ENCODE data around the gene IRX2. TPM values are rescaled to one million over a fixed set of nuclear protein-coding genes. Genes with fewer than 3 reads are reported as not detected.

IRX2 gene
- polyA plus RNA-seq, 1 donor: 0.01 TPM

DNA sequence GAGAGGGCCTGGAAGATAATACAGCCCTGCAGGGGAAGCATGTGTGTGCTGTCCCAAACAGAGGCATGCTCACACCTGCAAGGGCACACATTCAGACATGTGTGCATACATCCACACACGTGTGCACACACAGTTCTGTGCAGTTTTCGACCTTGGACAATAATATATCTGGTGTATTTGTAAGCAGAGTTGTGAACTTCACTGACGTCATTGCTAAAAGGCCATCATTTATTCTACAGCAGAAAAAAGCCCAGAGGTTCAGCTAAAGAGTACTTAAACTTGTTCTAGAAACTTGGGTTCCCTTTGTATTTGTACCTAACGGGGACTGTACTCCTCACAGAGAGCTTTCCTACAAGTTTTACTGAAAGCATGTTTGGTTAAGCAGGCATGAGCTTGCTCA is 19.5 kb downstream of the IRX2 start:
- Histone ChIP-seq H3K4me3 (ENCODE audit: low read length) (no peak overlapping the region), H3K27ac (ENCODE audit: low read length) (no peak overlapping the region), H3K36me3 (ENCODE audit: control insufficient read depth, insufficient read depth, low read length) (no peaks in the 10 kb centered on the region), H3K4me1 (ENCODE audit: control insufficient read depth, insufficient read depth, low read length) (no peaks in the 10 kb centered on the region), H3K27me3 (ENCODE audit: control insufficient read depth, insufficient read depth, low read length) (peaks cover 60% of the 10 kb centered on the region), H3K9me3 (ENCODE audit: control insufficient read depth, low read depth, low read length) (no peaks in the 10 kb centered on the region)
- DNase-seq: no peak
- WGBS (ENCODE audit: insufficient coverage, low lambda C conversion rate): 83% methylated on average over 2 of the region's 4 CpGs

DNA sequence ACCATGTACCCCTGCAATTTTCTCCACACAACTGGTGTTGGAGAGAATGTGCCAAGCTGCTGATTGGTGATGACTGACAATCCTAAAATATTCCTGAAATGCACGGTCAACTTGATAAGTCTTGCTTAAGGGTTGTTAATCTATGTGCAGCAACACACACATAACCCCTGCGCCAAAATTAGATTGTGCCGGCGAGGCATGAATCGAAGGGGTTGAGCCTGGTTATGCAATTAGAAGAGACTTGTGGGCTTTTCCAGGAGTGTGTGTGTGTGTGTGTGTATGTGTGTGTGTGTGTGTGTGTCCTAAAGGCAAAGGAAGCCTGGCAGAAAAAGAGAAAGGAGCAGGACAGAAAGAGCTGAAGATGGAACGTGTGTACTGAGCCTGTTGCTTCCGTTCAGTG is 22.3 kb downstream of the IRX2 start:
- H3K27me3 ChIP-seq (ENCODE audit: control insufficient read depth, insufficient read depth, low read length): peaks cover 54% of the 10 kb centered on the region
- no peaks in the 10 kb centered on the region for H3K9me3 ChIP-seq (ENCODE audit: control insufficient read depth, low read depth, low read length)
- H3K27ac ChIP-seq (ENCODE audit: low read length): no peak overlapping the region
- H3K36me3 ChIP-seq (ENCODE audit: control insufficient read depth, insufficient read depth, low read length): no peaks in the 10 kb centered on the region
- no peak for DNase-seq
- no peak overlapping the region for H3K4me3 ChIP-seq (ENCODE audit: low read length)
- 100% methylated on average over 1 of the region's 7 CpGs for whole genome bisulfite sequencing (ENCODE audit: insufficient coverage, low lambda C conversion rate)
- no peaks in the 10 kb centered on the region for H3K4me1 ChIP-seq (ENCODE audit: control insufficient read depth, insufficient read depth, low read length)

DNA sequence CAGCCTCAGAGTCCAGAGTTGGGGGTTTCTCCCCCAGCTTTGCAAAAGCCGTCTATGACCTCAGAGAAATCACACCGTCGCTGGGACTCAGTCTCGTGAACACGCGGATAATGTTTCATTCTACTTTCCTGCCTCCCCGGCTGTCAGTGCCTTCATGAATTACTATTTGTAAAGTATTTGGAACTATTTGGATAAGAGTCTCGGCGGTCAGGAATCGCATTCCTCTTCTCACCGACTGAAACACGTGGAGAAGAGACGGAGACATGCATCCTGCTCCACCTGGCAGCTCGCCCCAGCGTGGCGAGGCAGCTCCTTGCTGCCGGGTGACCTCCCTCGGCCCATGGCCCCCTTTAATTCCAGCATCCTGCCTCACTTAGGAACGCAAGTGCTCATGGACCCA is 23.9 kb downstream of the IRX2 start:
- no CpG with 5 or more reads among the region's 19 CpGs for WGBS (ENCODE audit: insufficient coverage, low lambda C conversion rate)
- Histone ChIP-seq H3K4me1 (ENCODE audit: control insufficient read depth, insufficient read depth, low read length) (no peaks in the 10 kb centered on the region), H3K4me3 (ENCODE audit: low read length) (no peak overlapping the region), H3K27ac (ENCODE audit: low read length) (no peak overlapping the region), H3K36me3 (ENCODE audit: control insufficient read depth, insufficient read depth, low read length) (no peaks in the 10 kb centered on the region), H3K27me3 (ENCODE audit: control insufficient read depth, insufficient read depth, low read length) (peaks cover 46% of the 10 kb centered on the region), H3K9me3 (ENCODE audit: control insufficient read depth, low read depth, low read length) (no peaks in the 10 kb centered on the region)
- DNase-seq: no peak

DNA sequence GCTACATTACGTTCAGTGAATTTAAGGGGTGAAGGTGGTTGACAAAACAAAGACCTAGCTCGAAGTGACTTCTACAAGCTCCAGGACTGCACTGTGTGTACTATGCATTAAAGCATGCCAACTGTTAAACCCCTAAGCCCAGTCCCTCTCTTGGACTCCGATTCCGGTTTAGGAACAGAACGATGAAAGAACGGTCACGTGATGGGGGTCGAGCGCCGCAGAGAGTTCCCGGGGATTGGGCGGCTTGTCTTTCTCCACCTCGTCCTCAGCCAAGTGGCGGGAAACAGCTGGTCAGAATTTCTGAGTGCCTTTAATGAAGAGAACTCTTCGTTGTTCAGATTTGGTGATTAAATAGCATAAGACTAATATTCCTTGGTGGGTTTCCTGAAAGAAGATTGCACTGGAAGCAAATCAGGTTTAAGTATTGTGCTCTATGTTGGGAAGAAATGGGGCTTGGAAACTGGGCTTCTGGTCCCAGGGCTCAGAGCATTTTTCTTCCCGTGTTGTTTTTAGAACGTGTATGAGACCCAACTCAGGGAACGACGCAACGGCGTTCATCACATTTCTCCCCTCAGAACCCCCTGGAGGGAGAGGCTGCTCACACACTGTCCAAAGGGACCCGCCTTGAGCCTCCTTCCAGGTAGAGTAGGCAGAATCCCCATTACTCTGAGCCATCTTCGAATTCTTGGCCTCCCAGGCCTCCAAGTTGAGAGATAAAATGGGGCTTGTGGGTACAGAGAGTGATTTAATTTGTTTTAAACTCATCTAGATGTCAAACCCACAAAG is 25.3 kb downstream of the IRX2 start:
- WGBS (ENCODE audit: insufficient coverage, low lambda C conversion rate): no CpG with 5 or more reads among the region's 23 CpGs
- H3K4me3 ChIP-seq (ENCODE audit: low read length): no peak overlapping the region
- no peak for DNase-seq

DNA sequence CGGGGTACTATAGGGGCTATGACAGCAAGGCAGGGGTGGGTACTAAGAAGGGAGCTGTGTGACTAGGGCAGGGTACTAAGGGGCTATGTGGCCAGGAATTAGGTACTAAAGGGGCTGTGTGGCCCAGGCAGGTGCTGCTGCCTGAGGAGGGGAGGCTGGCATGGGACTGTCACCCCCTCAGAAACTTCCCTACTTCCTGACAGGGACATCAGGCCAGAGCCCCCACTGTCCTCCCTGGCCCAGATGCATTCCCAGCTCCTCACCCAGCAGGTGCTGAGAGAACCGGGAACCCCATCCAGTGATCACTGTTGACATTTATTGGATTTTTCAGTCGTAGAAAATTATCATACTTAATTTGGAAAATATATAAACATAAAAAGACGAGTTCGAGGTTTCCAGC is 26.6 kb downstream of the IRX2 start:
- DNase-seq: no peak
- Histone ChIP-seq H3K4me1 (ENCODE audit: control insufficient read depth, insufficient read depth, low read length) (no peaks in the 10 kb centered on the region), H3K27me3 (ENCODE audit: control insufficient read depth, insufficient read depth, low read length) (peaks cover 31% of the 10 kb centered on the region), H3K36me3 (ENCODE audit: control insufficient read depth, insufficient read depth, low read length) (no peaks in the 10 kb centered on the region), H3K4me3 (ENCODE audit: low read length) (no peak overlapping the region), H3K27ac (ENCODE audit: low read length) (no peak overlapping the region), H3K9me3 (ENCODE audit: control insufficient read depth, low read depth, low read length) (no peaks in the 10 kb centered on the region)
- no CpG with 5 or more reads among the region's 5 CpGs for WGBS (ENCODE audit: insufficient coverage, low lambda C conversion rate)

More for the DNA sequence above, 25.3 kb downstream of the IRX2 start:
- H3K9me3 ChIP-seq (ENCODE audit: control insufficient read depth, low read depth, low read length): no peaks in the 10 kb centered on the region
- no peaks in the 10 kb centered on the region for H3K4me1 ChIP-seq (ENCODE audit: control insufficient read depth, insufficient read depth, low read length)
- H3K27ac ChIP-seq (ENCODE audit: low read length): no peak overlapping the region
- H3K27me3 ChIP-seq (ENCODE audit: control insufficient read depth, insufficient read depth, low read length): peaks cover 43% of the 10 kb centered on the region
- no peaks in the 10 kb centered on the region for H3K36me3 ChIP-seq (ENCODE audit: control insufficient read depth, insufficient read depth, low read length)

DNA sequence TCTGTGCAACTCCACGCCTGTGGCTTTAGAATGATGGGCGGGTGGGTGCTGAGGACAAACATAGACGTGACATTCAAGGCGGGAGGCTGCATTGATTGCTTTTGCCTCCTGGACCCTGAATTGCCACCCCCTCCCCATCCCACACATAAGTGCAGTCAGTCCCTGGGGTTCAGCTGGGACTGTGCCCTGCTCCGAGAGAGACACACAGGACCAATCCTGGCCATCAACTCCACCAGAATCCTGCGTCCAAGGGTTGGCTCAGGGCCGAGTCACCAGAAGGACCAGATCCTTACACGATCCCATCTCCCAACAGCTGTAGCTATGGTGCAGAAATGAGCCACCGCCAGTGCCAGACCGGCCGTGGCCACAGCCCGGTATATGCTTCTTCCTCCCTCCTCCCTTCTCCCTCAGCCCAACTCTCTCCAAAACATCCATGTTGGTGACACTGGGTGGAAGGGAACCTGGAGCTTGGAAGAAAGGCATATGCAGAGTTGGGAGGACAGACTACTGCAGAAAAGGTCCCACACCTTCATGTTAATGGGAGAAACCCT is 27.4 kb downstream of the IRX2 start:
- 80% methylated on average over 1 of the region's 12 CpGs for WGBS (ENCODE audit: insufficient coverage, low lambda C conversion rate)

DNA sequence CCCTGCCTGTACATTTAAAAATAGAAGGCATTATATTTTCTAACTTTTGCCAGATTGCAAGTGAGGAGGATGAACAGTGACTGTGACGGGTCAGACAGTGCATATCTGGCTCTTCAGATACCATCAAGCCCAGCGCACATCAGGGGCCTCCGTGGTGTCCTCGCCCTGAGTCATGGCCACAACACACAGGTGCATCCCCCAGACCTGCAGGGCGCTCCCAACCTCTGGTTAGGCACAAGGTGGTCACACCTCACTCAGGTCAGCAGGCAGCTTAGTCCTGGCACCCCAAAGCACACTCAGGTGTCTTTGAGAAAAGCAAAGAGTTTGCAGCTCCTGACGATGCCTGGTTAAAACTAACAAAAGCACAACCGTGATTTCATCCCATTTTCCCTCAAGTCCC is 28.6 kb downstream of the IRX2 start:
- WGBS (ENCODE audit: insufficient coverage, low lambda C conversion rate): no CpG with 5 or more reads among the region's 7 CpGs
- Histone ChIP-seq H3K9me3 (ENCODE audit: control insufficient read depth, low read depth, low read length) (no peaks in the 10 kb centered on the region), H3K27ac (ENCODE audit: low read length) (no peak overlapping the region), H3K36me3 (ENCODE audit: control insufficient read depth, insufficient read depth, low read length) (no peaks in the 10 kb centered on the region), H3K27me3 (ENCODE audit: control insufficient read depth, insufficient read depth, low read length) (peaks cover 18% of the 10 kb centered on the region), H3K4me1 (ENCODE audit: control insufficient read depth, insufficient read depth, low read length) (no peaks in the 10 kb centered on the region), H3K4me3 (ENCODE audit: low read length) (no peak overlapping the region)
- DNase-seq: no peak

More for the DNA sequence above, 27.4 kb downstream of the IRX2 start:
- DNase-seq: no peak
- Histone ChIP-seq H3K9me3 (ENCODE audit: control insufficient read depth, low read depth, low read length) (no peaks in the 10 kb centered on the region), H3K27ac (ENCODE audit: low read length) (no peak overlapping the region), H3K36me3 (ENCODE audit: control insufficient read depth, insufficient read depth, low read length) (no peaks in the 10 kb centered on the region), H3K4me1 (ENCODE audit: control insufficient read depth, insufficient read depth, low read length) (no peaks in the 10 kb centered on the region), H3K27me3 (ENCODE audit: control insufficient read depth, insufficient read depth, low read length) (peaks cover 26% of the 10 kb centered on the region), H3K4me3 (ENCODE audit: low read length) (no peak overlapping the region)

DNA sequence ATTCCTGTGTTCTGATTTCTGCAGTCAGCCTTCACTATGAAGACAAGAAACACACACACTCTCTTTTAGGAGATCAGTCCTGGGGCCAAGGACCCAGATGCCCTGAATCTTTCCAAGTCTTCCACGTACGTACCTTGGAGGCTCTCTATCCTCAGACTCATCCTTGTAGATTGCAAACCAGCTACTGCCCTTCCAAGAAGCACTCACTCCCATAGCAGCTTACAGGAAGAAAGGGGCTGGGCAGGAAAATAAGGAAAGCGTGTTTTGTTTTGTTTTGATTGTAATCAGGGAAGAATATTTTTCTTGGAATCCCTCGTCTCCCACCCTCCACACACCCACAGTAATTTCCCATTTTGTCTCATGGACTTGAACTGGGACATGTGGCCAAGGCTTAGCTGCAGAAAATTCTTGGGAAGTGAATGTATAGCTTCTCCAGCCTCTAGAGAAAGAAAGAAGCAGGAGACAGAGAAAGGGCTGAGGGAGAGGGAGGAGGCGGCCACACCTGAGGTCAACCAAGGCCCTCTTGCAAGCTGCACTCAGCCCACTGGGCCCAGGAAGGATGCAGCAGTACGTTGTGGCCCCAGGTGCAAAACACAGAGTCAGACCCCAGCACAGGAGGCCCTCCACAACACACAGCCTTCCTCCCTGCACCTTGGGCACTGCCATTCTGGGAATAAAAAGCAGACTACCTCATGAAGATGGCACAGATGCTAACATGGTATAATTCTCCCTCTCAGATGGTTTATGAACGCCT is 29.9 kb downstream of the IRX2 start:
- H3K27ac ChIP-seq (ENCODE audit: low read length): no peak overlapping the region
- no peak overlapping the region for H3K4me3 ChIP-seq (ENCODE audit: low read length)
- 60% methylated on average over 1 of the region's 7 CpGs for WGBS (ENCODE audit: insufficient coverage, low lambda C conversion rate)

DNA sequence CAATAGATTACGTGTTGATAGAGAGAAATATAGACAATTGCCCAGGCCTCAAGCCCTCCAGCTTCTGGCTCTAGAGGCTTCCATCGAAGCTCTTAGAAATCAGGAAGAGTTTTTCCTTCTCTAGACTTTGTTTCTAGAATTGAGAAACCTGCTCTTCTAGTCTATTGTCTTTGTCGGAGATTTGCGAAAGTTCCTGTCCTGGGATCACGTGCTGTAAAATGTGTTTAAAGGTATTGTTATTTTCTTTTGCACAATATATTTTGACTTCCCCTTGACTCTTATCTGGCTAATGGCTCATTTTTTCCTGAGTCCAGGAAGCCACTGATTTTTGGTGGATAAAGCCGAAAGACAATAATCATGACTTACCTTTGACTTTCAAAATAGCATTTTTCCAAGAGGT is 32.1 kb downstream of the IRX2 start:
- H3K36me3 ChIP-seq (ENCODE audit: control insufficient read depth, insufficient read depth, low read length): no peaks in the 10 kb centered on the region
- no peak overlapping the region for H3K4me3 ChIP-seq (ENCODE audit: low read length)
- DNase-seq: no peak
- H3K27ac ChIP-seq (ENCODE audit: low read length): no peak overlapping the region
- WGBS (ENCODE audit: insufficient coverage, low lambda C conversion rate): 75% methylated on average over 2 of the region's 6 CpGs
- no peaks in the 10 kb centered on the region for H3K9me3 ChIP-seq (ENCODE audit: control insufficient read depth, low read depth, low read length)
- H3K27me3 ChIP-seq (ENCODE audit: control insufficient read depth, insufficient read depth, low read length): peaks cover 2% of the 10 kb centered on the region
- no peaks in the 10 kb centered on the region for H3K4me1 ChIP-seq (ENCODE audit: control insufficient read depth, insufficient read depth, low read length)

More for the DNA sequence above, 29.9 kb downstream of the IRX2 start:
- H3K27me3 ChIP-seq (ENCODE audit: control insufficient read depth, insufficient read depth, low read length): peaks cover 7% of the 10 kb centered on the region
- H3K9me3 ChIP-seq (ENCODE audit: control insufficient read depth, low read depth, low read length): no peaks in the 10 kb centered on the region
- H3K4me1 ChIP-seq (ENCODE audit: control insufficient read depth, insufficient read depth, low read length): no peaks in the 10 kb centered on the region
- H3K36me3 ChIP-seq (ENCODE audit: control insufficient read depth, insufficient read depth, low read length): no peaks in the 10 kb centered on the region
- no peak for DNase-seq

DNA sequence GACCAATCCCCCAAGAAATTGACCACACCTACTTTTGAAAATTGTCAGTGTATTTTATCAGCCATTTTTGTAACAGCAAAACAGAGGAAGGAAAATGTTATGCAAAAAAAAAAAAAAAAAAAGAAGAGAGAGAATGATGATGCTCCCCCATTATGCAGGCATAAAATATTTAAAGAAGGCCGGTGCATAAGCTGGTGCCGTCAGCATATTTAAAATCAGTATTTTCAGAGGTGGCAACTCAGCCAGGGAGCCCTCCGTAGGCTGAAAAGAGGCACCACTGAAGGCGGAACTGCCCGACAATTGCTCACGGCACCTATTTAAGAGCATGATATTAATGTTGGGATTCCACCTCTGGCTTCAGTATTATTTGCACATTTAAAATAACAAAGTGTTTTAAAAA is 33.4 kb downstream of the IRX2 start:
- H3K36me3 ChIP-seq (ENCODE audit: control insufficient read depth, insufficient read depth, low read length): no peaks in the 10 kb centered on the region
- H3K27me3 ChIP-seq (ENCODE audit: control insufficient read depth, insufficient read depth, low read length): peaks cover 2% of the 10 kb centered on the region
- H3K27ac ChIP-seq (ENCODE audit: low read length): no peak overlapping the region
- no peaks in the 10 kb centered on the region for H3K9me3 ChIP-seq (ENCODE audit: control insufficient read depth, low read depth, low read length)
- WGBS (ENCODE audit: insufficient coverage, low lambda C conversion rate): no CpG with 5 or more reads among the region's 6 CpGs
- H3K4me3 ChIP-seq (ENCODE audit: low read length): no peak overlapping the region
- no peaks in the 10 kb centered on the region for H3K4me1 ChIP-seq (ENCODE audit: control insufficient read depth, insufficient read depth, low read length)
- DNase-seq: no peak
